HG02970 (cell line): Measurements from ENCODE around the gene ERH.
"Not testable (repeated sequence)": the region's sequence is repeated elsewhere in the genome, so short reads cannot be mapped to it uniquely, and the experiment has no call there.

Experiments used
- ATAC-seq: cut with Tn5 transposase; IDR thresholded peaks from one replicate; pipeline ENCODE4 v1.9.1; 2021; ENCODE audit warnings: mild to moderate bottlenecking, moderate library complexity, moderate number of reproducible peaks; ENCODE audit not compliant: unreplicated experiment, low FRiP score

ERH gene

DNA sequence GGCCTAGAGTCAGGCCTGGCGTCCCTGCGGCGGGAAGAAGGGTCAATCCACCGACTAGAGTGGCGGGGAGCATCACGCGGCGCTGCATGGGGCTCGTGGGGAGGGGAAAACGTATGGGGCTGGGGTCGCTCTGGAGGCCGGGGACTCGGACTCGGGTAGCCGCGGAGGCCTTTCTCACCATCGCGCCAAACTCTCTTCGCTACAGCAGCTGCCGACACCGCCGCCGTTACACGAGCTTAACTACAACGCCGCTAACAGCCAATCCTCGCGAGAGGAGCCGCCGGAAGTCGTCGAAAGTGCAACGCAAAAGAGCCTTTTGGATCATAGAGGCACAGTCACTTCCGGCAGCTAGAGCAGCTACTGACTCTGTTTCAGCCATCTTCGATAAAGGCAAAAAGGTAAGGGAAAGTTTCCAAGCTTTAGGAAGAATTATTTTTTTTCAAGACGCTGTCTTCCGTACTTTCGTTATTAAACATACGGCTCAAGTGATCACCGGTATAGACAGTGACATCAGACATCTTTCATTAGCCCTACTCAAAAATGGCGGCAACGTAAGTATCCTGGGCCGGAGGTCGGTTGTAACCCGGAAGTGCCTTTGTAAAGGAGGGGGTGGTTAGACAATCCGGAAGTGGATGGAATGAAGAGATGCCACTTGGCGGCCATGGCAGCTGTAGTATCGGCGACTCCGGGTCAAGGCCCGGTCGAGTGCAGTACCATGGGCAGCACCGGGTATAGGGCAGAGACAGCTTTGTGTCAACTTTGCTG is at the start of gene ERH, which contains the start of gene SLC39A9:
Gene ERH, minus strand, starts transcription at position 247 of the 765 bp plus-strand sequence. Its CDS starts 66 bp downstream, at position 181.
Gene SLC39A9, plus strand, starts transcription at position 640 of the 765 bp plus-strand sequence. CDS start 678 bp downstream, outside the sequence.
- ATAC-seq: peak; percentile 77

DNA sequence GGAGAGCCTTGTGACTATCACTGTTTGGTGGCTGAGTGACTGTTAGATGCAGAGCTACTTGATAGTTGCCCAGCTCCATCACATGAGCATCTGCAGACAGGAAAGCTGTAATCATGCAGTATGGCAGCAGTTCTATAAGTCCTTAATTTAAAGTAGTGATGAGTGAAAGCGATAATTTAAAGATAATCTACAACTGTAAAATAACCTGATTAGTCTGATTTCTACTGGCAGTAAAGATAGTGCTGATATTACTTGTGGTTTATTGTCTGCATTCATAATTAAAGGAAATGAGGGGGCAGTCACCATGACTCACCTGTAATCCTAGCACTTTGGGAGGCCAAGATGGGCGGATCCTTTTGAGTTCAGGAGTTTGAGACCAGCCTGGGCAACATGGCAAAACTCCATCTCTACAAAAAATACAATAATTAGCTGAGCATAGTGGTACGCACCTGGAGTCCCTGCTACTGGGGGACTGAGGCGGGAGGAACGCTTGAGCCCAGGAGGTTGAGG is 45.3 kb upstream of the ERH start:
- no peak for ATAC-seq

DNA sequence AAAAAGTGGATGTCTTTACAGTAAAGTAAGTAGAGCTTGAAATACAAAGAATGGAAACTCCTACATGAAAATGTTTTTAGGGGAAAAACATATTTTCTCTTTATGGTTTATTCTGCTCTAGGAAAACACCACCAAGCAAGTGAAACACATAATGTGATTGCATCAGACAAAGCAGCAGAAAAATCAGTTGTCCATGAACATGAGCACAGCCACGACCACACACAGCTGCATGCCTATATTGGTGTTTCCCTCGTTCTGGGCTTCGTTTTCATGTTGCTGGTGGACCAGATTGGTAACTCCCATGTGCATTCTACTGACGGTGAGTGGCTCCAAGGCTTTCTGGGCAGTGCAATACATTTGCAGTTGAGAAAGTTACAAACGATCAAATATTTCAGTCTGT is 43.8 kb upstream of the ERH start:
- ATAC-seq: no peak

DNA sequence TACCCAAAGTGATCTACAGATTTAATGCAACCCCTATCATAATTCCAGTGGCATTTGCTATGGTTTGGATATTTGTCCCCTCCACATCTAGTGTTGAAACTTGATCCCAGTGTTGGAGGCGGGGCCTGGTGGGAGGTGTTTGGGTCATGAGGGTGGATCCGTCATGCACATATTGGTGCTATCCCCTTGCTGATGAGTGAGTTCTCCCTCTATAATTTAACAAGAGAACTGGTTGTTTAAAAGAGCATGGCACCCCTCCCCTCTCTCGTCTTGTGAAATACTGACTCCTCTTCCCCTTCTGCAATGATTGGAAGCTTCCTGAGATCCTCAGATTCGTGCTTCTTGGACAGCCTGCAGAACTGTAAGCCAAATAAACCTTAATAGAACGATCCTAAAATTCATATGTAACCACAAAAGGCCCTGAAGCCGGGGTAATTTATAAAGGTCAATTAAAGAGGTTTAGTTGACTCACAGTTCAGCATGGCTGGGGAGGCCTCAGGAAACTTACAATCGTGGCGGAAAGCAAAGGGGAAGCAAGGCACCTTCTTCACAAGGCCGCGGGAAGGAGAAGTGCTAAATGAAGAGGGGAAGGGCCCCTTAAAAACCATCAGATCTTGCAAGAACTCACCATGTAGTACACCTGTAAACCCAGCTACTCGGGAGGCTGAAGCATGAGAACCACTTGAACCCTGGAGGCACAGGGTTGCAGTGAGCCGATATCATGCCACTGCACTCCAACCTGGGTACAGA is 41.6 kb upstream of the ERH start:
- no peak for ATAC-seq

DNA sequence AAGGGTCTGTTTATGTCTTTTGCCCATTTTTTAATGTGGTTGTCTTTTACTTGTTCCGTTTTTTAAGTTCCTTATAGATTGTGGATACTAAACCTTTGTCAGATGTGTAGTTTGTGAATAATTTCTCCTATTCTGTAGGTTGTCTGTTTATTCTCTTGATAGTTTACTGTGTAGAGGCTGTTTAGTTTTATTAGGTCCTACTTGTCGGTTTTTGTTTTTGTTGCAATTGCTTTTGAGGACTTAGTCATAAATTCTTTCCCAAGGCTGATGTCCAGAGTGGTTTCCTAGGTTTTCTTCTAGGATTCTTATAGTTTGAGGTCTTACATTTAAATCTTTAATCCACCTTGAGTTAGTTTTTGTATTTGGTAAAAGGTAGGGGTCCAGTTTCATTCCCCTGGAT is 34.3 kb upstream of the ERH start:
- no peak for ATAC-seq

DNA sequence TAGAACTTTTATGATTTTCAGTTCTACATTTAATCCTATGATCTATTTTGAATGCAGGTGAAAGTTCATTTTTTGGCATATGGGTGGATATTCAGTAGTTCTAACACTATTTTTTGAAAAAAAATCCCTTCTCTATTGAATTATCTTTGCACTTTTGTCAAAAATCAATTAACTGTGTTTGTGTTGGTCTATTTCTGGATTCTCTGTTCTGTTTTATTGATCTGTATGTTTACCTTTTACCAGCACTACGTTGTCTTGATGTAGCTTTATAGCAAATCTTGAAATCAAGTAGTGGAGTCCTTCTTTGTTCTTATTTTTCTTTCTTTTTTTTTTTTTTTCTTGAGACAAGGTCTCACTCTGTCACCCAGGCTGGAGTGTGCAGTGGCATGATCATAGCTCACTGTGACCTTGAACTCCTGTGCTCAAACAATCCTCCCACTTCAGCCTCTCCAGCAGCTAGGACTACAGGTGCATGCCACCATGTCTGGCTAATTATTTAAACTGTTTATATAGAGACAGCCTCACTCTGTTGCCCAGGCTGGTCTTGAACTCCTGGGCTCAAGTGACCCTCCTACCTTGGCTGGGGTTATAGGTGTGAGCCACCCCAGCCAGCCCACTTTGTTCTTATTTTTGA is 32.3 kb upstream of the ERH start:
- no peak for ATAC-seq

DNA sequence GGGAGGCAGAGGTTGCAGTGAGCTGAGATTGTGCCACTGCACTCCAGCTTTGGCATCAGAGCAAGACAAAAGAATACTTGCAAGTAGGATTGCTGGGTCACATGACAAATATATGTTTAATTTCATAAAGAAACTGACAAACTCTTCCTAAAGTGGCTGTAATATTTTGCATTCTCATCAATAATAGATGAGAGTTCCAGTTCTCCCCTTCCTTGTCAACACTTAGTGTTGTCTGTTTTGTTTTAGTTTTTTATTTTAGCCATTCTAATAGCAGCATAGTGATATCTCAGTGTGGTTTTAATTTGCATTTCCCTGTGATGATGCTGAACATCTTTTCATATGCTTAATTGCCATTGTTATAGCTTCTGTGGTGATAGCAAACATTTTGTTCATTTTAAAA is 31.5 kb upstream of the ERH start:
- ATAC-seq: no peak

DNA sequence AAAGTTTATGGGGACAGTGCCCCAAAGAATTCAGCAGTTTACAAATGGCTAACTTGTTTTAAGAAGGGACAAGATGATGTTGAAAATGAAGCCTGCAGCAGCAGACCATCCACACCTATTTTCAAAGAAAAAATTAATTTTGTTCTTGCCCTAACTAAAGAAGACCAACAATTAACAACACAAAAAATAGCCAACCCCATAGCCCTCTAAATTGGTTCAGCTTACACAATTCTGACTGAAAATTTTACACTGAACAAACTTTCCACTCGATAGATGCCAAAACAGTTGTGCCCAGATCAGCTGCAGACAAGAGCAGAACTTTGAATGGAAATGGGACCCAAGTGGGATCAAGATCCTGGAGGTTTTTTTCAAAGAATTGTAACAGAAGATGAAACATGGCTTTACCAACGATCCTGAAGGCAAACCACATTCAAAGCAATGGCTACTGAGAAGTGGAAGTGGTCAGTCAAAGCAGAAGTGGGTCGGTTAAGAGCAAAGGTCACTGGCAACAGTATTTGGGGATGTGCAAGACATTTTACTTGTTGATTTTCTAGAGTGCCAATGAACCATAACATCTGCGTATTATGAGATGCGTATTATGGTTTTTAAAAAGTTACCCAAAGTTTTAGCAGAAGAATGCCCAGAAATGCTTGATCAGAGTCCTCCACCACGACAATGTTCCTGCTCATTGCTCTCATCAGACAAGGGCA is 30.3 kb upstream of the ERH start:
- no peak for ATAC-seq

DNA sequence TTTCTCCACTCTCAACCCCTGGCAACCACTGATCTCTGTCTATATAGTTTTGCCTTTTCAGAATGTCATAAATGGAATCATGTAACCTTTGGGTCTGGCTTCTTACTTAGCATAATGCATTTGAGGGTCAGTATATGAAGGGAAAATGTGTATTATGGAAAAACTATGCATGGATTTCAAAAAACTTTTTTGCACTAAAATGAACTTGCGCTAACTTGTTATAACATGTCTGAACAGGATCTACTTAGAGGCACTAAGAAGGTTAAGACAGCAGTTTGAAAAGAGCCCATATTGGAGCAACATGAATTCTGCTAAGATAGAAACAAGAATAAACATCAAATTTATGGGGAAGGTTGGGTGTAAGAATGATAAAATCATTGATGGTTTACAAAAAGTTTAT is 29.5 kb upstream of the ERH start:
- ATAC-seq: no peak

DNA sequence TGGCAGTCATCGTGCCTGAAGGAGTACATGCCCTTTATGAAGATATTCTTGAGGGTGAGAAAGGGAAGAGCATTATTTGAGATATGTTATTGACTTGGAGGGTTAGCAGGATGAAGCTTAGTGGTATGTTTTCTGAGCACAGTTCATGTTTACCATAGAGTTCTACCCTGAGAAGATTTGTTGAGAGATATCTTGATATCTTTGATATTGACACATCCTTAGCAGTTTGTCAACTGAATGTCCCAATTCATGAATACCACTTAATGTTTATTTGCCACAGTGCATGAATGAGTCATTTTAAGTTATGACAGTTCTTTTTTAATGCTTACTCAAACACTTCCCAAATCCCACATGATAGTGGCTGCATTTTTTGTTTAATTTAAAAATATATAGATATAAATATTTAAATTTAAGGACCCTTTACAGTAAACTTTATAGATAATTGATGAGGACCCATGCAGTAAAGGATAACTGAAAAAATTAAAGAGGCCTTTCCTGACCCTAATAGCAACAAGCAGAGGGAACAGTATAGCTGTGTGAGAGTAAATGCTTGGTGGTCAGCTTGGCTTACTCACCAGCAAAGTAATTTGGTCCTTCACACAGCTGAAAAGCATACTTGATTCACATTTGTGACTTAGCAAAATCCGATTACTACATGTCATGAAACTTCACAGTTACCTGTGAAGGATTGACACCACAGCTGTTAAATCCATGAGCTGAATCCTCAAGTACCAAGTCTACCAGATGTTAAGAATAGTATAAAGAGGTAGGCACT is 26.2 kb upstream of the ERH start:
- ATAC-seq: no peak

DNA sequence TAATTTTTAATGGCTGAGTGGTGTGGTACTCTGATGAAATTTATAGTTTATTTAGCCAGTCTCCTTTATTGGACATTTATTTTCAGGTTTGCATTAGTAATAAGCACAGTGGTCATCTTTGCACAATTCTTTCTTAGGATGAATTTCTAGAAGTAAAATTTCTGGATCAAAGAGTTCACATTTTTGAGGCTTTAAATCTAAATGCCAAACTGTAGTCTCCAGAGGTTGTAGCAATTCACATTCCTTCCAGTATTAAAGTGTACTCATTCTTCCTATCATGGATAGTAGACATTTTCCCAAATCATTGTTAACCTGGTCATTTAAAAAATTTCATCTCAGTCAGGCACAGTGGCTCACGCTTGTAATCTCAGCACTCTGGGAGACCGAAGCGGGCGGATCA is 25.2 kb upstream of the ERH start:
- no peak for ATAC-seq

DNA sequence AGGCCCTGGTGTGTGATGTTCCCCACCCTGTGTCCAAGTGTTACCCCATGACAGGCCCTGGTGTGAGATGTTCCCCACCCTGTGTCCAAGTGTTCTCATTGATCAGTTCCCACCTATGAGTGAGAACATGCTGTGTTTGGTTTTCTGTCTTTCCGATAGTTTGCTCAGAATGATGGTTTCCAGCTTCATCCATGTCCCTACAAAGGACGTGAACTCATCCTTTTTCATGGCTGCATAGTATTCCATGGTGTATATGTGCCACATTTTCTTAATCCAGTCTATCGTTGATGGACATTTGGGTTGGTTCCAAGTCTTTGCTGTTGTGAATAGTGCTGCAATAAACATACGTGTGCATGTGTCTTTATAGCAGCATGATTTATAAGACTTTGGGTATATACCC is 18.0 kb upstream of the ERH start:
- ATAC-seq: not testable (repeated sequence)

DNA sequence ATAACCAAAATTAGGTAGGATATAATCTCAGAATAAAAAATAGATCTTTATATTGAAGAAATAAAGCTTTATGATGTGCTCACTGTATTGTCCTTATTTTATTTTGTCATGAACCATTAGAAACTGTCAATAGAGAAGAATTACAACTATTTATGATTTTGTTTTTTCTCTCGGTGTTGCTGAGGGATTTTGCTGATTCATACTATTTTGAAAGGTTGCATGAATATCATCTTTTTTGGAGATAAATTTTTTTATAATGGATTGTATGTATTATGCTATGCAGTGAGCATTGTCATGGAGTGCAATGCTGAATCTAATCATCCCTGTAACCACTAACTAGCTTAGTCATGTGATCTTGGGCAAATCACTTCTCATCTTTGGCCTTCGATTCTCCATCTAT is 15.4 kb upstream of the ERH start:
- no peak for ATAC-seq

DNA sequence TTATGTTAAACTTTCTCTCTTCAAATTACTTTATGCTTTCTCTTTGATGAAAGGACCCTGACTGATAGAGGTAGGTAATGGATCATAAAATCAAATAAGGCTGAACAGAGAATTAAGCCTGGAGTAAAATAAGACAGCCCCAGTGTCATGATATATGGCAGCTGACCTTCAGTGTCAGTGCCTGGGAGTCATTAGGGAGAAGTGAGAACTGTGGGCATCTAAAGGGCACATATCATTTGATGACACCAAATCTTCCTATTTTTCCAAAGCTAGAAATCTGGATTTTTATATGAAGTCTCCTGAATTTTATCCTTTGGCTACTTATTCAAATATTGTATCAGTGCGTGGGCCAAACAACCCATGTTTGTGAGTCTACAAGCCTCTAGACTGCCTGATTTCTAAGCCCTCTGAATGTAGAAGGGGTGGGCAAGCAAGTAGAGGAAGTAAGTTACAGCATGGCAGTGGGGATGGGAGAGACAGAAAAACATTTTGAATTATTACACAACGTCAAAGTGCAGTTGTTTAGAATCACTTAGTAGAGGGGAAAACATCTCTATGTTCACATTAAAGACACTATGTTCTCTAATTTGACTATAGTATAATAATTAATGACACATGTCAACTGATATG is 10.3 kb upstream of the ERH start:
- ATAC-seq: no peak

DNA sequence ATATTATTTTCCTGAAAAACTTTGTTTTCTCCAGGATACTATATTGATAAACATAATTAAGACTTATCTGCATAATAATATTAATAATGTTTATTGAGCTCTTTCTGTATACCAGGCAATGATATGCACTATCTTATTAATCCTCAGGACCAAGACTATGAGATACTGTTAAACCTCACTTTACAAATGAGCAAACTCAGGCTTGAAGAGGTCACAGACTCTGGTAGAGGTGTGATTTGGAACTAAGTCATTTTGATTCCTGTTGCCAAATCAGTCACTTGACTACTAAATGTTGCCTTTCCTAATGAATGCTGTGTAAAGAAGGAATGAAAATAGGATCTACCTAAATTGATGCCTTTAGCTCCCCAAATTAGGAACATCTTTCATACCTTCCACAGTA is 7.7 kb upstream of the ERH start:
- no peak for ATAC-seq

DNA sequence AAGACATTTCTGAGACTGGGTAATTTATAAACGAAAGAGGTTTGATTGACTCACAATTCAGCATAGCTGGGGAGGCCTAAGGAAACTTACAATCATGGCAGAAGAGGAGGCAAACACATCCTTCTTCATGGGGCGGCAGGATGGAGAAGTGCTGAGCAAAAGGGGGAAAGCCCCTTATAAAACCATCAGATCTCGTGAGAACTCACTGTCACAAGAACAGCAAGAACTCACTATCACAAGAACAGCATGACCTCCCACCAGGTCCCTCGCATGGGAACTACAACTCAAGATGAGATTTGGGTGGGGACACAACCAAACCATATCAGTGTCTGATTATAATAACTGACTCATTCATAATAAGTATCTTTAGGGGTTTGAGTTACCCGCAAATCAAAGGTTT is 6.8 kb upstream of the ERH start:
- no peak for ATAC-seq

DNA sequence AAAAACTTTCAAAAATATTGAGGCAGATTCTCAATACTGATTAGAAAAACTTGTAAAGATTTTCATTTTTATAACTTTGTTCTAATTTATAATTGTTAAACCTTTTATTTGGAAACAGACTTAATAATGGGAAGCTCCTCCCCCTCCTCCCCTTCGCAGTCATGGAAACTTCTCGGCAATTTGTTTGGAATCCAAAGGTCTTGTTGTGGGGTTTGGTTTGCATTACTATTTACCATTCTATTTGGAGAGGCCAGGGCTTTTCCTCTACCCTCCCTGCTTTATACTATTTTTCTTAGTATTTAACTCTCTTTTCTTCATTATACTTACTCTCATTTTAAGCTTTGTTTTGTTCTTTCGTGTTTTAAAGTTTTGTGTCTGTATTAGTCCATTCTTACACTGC is 6.4 kb upstream of the ERH start:
- no peak for ATAC-seq

DNA sequence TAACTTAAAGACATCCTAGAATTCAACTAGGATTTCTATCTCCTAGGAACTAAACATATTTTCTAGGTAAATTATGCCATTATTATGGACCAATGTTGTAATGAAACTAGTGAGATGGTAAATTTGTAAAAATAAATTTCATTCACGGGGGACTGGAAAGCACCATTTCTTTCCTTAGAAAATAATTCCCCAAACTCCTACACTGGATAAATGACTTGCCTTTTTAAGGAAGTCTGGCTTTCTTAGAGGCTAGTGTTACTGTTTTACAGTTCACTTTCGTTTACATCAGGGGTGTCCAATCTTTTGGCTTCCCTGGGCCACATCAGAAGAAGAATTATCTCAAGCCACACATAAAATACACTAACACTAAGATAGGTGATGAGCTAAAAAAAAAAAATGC is 3.7 kb upstream of the ERH start:
- no peak for ATAC-seq

DNA sequence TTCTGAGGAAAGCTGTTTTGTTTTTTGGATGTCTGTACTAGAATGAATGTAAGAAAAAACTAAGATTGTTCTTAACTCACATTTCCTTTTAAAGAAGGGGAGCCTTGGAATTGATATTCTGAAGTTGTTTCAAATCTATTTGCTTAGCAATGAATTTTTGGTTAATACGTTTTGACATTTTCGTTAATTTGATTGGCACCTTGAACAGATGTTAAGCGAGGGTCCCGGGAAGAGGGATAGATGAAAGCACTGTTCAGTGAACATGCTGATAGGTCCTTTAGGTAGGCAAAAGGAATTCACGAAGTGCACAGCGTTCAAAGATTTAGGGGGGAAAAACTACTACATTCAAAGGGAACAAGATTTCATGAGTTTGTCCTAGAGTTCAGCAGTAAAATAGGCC is 2.1 kb upstream of the ERH start:
- ATAC-seq: no peak
